Activated CD4-positive, alpha-beta memory T cell treated with anti-CD3 and anti-CD28 coated beads, Interleukin-2, amount 10 ng/mL, durations not matched to agents 7 days and 5 days (primary cell): Measurements from ENCODE around the gene WWC2. TPM values are rescaled to one million over a fixed set of nuclear protein-coding genes. Genes with fewer than 3 reads are reported as not detected.
A peak's percentile ranks its signal among the peaks of the same experiment; 100 is the strongest.
"Not testable (repeated sequence)": the region's sequence is repeated elsewhere in the genome, so short reads cannot be mapped to it uniquely, and the experiment has no call there.

Experiments used
- CTCF ChIA-PET: fragments of 350-600 bp; sonication (Branson Sonifier 250); formaldehyde crosslinking; loops from one replicate; lab custom pipeline; 2021; ENCODE audit warnings: antibody characterized with exemption, inconsistent platforms; lab: Charles Lee
- POLR2A ChIA-PET: fragments of 350-600 bp; sonication (Branson Sonifier 250); formaldehyde crosslinking; loops from one replicate; lab custom pipeline; 2021; ENCODE audit warnings: antibody characterized with exemption; lab: Charles Lee
- DNase-seq: peaks from one replicate; pipeline ENCODE4 v3.0.0-alpha.2; 2020
- H3K27ac Mint-ChIP-seq: one replicate; pipeline ENCODE4 v1.8.0; 2021; ENCODE audit warnings: mild to moderate bottlenecking, mixed read lengths
- H3K27me3 Mint-ChIP-seq: one replicate; pipeline ENCODE4 v1.8.0; 2021; ENCODE audit warnings: mixed read lengths
- H3K36me3 Mint-ChIP-seq: one replicate; pipeline ENCODE4 v1.8.0; 2021; ENCODE audit warnings: low read depth, mixed read lengths
- H3K4me1 Mint-ChIP-seq: one replicate; pipeline ENCODE4 v1.8.0; 2021; ENCODE audit warnings: mixed read lengths
- H3K4me3 Mint-ChIP-seq: one replicate; pipeline ENCODE4 v1.8.0; 2021; ENCODE audit warnings: mild to moderate bottlenecking, mixed read lengths
- H3K9me3 Mint-ChIP-seq: one replicate; pipeline ENCODE4 v1.8.0; 2021; ENCODE audit warnings: mixed read lengths
- total RNA-seq, 2 experiments: library from RNA; stranded (reverse); gene quantifications; one replicate each; pipeline ENCODE4 v1.2.3, GENCODE V29; 2021

WWC2 gene
- total RNA-seq, 2 experiments from 2014 or later, result 0.23 to 0.28 TPM

DNA sequence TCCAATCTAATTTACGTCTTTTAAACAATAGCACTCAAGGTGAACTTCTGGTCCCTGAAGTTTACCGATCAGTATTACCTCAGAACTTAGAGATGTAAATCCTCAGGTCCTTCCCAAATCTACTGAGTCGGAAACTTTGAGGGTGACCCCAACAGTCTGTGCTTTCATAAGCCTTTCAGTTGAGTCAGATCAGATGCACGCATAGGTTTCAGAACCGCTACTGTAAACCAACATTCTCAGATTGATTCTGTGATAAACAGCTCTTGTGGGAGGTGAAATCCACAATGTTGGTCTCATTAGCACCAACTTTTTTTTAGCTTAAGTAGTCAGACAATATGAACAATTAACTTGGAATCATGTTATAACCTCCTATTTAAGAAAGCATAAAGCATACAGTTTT, 86.0 kb downstream of the WWC2 start:
- Mint-ChIP-seq H3K4me3 (no peak overlapping the region), H3K4me1 (peaks cover 27% of the 10 kb centered on the region), H3K27me3 (peaks cover 54% of the 10 kb centered on the region), H3K27ac (no peak overlapping the region), H3K9me3 (no peaks in the 10 kb centered on the region), H3K36me3 (no peaks in the 10 kb centered on the region)
- peak; percentile 22 for DNase-seq
- CTCF ChIA-PET, result no interaction called here
- POLR2A ChIA-PET, result interaction anchor here (0.8 kb wide), 1 partner anchor 10 kb away, joined by 3 read pairs; no protein-coding TSS in a partner anchor

GRCh38 chr4:183185559-183185958, 86.5 kb downstream of the WWC2 start:
- H3K36me3 Mint-ChIP-seq, result no peaks in the 10 kb centered on the region
- no peaks in the 10 kb centered on the region for H3K9me3 Mint-ChIP-seq
- H3K27ac Mint-ChIP-seq, result no peak overlapping the region
- peaks cover 51% of the 10 kb centered on the region for H3K27me3 Mint-ChIP-seq
- CTCF ChIA-PET, result no interaction called here
- peaks cover 27% of the 10 kb centered on the region for H3K4me1 Mint-ChIP-seq
- no peak overlapping the region for H3K4me3 Mint-ChIP-seq
- POLR2A ChIA-PET, result interaction anchor here (0.8 kb wide), 1 partner anchor 9 kb away, joined by 3 read pairs; no protein-coding TSS in a partner anchor
- DNase-seq, result no peak

GRCh38 chr4:183186813-183187212, 87.8 kb downstream of the WWC2 start:
- Mint-ChIP-seq H3K27me3 (peaks cover 53% of the 10 kb centered on the region), H3K27ac (no peak overlapping the region), H3K4me1 (peaks cover 27% of the 10 kb centered on the region), H3K36me3 (no peaks in the 10 kb centered on the region), H3K4me3 (no peak overlapping the region), H3K9me3 (no peaks in the 10 kb centered on the region)
- CTCF ChIA-PET, result no interaction called here
- no peak for DNase-seq
- POLR2A ChIA-PET, result no interaction called here

GRCh38 chr4:183190900-183191527, 92.0 kb downstream of the WWC2 start:
- no peaks in the 10 kb centered on the region for H3K36me3 Mint-ChIP-seq
- peaks cover 55% of the 10 kb centered on the region for H3K27me3 Mint-ChIP-seq
- no peak overlapping the region for H3K4me3 Mint-ChIP-seq
- no peak for DNase-seq
- ChIA-PET POLR2A (no interaction called here), CTCF (no interaction called here)
- H3K4me1 Mint-ChIP-seq, result peaks cover 1% of the 10 kb centered on the region
- H3K9me3 Mint-ChIP-seq, result no peaks in the 10 kb centered on the region
- no peak overlapping the region for H3K27ac Mint-ChIP-seq

- DNase-seq, result no peak
- H3K4me3 Mint-ChIP-seq, result no peak overlapping the region
- no peak overlapping the region for H3K27ac Mint-ChIP-seq
- no peaks in the 10 kb centered on the region for H3K36me3 Mint-ChIP-seq
- no peaks in the 10 kb centered on the region for H3K9me3 Mint-ChIP-seq
- H3K27me3 Mint-ChIP-seq, result peaks cover 55% of the 10 kb centered on the region
- CTCF ChIA-PET, result no interaction called here
- H3K4me1 Mint-ChIP-seq, result no peaks in the 10 kb centered on the region
- POLR2A ChIA-PET, result no interaction called here
These were observed 92.6 kb downstream of the WWC2 start for GRCh38 chr4:183191630-183192029.

GRCh38 chr4:183192571-183192970, 93.5 kb downstream of the WWC2 start:
- no peaks in the 10 kb centered on the region for H3K4me1 Mint-ChIP-seq
- H3K27me3 Mint-ChIP-seq, result peaks cover 51% of the 10 kb centered on the region

DNA sequence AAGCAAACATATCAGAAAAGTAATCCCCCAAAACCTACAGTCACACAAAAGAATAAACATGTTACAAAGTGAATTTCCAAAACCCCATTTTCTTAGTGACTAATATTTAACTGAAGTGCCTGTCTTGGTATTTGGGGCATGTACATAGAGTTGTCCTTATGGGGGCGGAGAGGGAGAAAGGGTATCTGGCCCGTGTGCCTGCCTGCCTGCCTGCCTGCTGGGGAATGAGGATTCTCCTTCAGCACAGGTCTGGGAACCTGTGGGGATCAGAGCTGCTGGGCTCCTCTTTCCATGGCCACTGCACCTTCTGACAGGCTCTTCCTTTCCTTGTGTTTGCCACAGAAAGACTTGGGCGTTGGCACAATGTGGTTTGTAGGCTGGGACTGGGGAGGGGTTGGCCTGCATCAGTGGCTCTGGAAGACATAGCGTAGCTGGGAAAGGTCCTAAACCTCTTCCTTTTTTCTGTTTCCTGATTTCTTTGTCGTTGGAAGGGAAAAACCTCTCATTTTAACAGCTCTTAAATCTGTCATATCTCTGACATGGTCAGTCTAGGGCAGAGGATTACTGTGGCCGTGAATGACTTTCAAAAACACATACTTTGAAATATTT, 94.8 kb downstream of the WWC2 start:
- DNase-seq, CTCF ChIA-PET, H3K27ac Mint-ChIP-seq, H3K36me3 Mint-ChIP-seq, POLR2A ChIA-PET, H3K4me1 Mint-ChIP-seq, H3K4me3 Mint-ChIP-seq, H3K9me3 Mint-ChIP-seq: not testable (repeated sequence)
- H3K27me3 Mint-ChIP-seq, result peaks cover 48% of the 10 kb centered on the region

More at GRCh38 chr4:183192571-183192970, 93.5 kb downstream of the WWC2 start:
- no peak overlapping the region for H3K4me3 Mint-ChIP-seq
- no peaks in the 10 kb centered on the region for H3K36me3 Mint-ChIP-seq
- H3K27ac Mint-ChIP-seq, result no peak overlapping the region
- POLR2A ChIA-PET, result no interaction called here
- no peaks in the 10 kb centered on the region for H3K9me3 Mint-ChIP-seq
- no peak for DNase-seq
- CTCF ChIA-PET, result no interaction called here

DNA sequence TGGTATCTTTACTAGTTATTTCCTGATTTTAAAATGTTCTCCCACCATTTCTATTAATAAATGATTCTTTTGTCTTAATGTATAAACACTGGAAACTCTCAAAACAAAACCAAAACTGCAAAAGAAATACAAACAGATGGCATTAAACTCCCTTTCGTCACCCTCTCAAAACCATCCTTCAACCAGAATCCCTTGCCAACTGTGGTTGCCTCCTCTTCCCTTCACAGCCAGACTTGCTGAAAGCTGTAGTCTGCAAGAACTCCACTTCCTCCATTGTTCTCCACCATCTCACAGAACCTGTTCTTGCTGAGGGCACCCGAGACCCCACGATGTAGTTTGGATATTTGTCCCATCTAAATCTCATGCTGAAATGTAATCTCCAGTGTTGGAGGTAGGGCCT, 96.5 kb downstream of the WWC2 start:
- H3K27me3 Mint-ChIP-seq, result peaks cover 42% of the 10 kb centered on the region
- ChIA-PET POLR2A (interaction anchor here (1.4 kb wide), 1 partner anchor 10 kb away, joined by 3 read pairs; no protein-coding TSS in a partner anchor), CTCF (no interaction called here)

GRCh38 chr4:183197140-183197539, 98.1 kb downstream of the WWC2 start:
- no peaks in the 10 kb centered on the region for H3K9me3 Mint-ChIP-seq
- CTCF ChIA-PET, result no interaction called here
- H3K27me3 Mint-ChIP-seq, result peaks cover 36% of the 10 kb centered on the region
- H3K4me1 Mint-ChIP-seq, result no peaks in the 10 kb centered on the region
- no peaks in the 10 kb centered on the region for H3K36me3 Mint-ChIP-seq
- POLR2A ChIA-PET, result no interaction called here
- no peak overlapping the region for H3K4me3 Mint-ChIP-seq
- no peak for DNase-seq
- H3K27ac Mint-ChIP-seq, result no peak overlapping the region

More for the DNA sequence above, 96.5 kb downstream of the WWC2 start:
- DNase-seq, result no peak
- H3K4me3 Mint-ChIP-seq, result no peak overlapping the region
- H3K9me3 Mint-ChIP-seq, result no peaks in the 10 kb centered on the region
- H3K36me3 Mint-ChIP-seq, result no peaks in the 10 kb centered on the region
- H3K27ac Mint-ChIP-seq, result no peak overlapping the region
- H3K4me1 Mint-ChIP-seq, result no peaks in the 10 kb centered on the region

GRCh38 chr4:183200453-183200852, 101.4 kb downstream of the WWC2 start:
- ChIA-PET CTCF (no interaction called here), POLR2A (no interaction called here)
- H3K36me3 Mint-ChIP-seq, result no peaks in the 10 kb centered on the region
- H3K9me3 Mint-ChIP-seq, result no peaks in the 10 kb centered on the region
- no peaks in the 10 kb centered on the region for H3K4me1 Mint-ChIP-seq
- H3K4me3 Mint-ChIP-seq, result no peak overlapping the region
- DNase-seq, result no peak
- peaks cover 22% of the 10 kb centered on the region for H3K27me3 Mint-ChIP-seq
- no peak overlapping the region for H3K27ac Mint-ChIP-seq

DNA sequence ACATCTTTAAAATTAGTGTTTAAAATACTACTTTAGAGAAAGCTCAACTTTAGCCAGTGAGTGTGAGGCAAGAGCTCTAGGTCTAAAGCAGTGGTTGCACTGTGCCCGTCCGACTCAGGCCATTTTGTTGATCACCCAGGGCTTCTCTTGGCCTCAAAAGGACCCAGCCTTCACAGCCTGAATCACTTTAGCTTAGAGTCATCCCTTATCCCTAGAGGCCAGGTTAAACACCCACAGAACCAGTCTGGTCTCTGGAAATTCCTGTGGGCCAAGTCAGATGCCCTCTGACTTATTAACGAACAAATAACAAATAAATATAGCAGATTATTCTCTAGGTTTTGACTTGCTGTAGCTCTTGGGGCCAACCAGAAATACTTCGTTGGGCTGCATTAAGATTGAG, 102.3 kb downstream of the WWC2 start:
- Mint-ChIP-seq H3K27me3 (peaks cover 15% of the 10 kb centered on the region), H3K27ac (no peak overlapping the region), H3K36me3 (no peaks in the 10 kb centered on the region), H3K4me1 (no peaks in the 10 kb centered on the region), H3K9me3 (no peaks in the 10 kb centered on the region), H3K4me3 (no peak overlapping the region)
- CTCF ChIA-PET, result no interaction called here
- no peak for DNase-seq
- POLR2A ChIA-PET, result no interaction called here

GRCh38 chr4:183202523-183202922, 103.5 kb downstream of the WWC2 start:
- H3K27me3 Mint-ChIP-seq, result peaks cover 14% of the 10 kb centered on the region
- no peak overlapping the region for H3K27ac Mint-ChIP-seq
- ChIA-PET POLR2A (no interaction called here), CTCF (no interaction called here)
- no peak overlapping the region for H3K4me3 Mint-ChIP-seq
- H3K4me1 Mint-ChIP-seq, result no peaks in the 10 kb centered on the region
- H3K36me3 Mint-ChIP-seq, result no peaks in the 10 kb centered on the region
- DNase-seq, result no peak
- no peaks in the 10 kb centered on the region for H3K9me3 Mint-ChIP-seq

- ChIA-PET POLR2A (no interaction called here), CTCF (no interaction called here)
- no peak for DNase-seq
- Mint-ChIP-seq H3K4me1 (no peaks in the 10 kb centered on the region), H3K27ac (no peak overlapping the region), H3K27me3 (peaks cover 16% of the 10 kb centered on the region), H3K9me3 (no peaks in the 10 kb centered on the region), H3K36me3 (no peaks in the 10 kb centered on the region), H3K4me3 (no peak overlapping the region)
These were observed 105.7 kb downstream of the WWC2 start for GRCh38 chr4:183204793-183205192.

- CTCF ChIA-PET, result no interaction called here
- no peak for DNase-seq
- no peaks in the 10 kb centered on the region for H3K9me3 Mint-ChIP-seq
- peaks cover 14% of the 10 kb centered on the region for H3K27me3 Mint-ChIP-seq
- POLR2A ChIA-PET, result no interaction called here
- H3K36me3 Mint-ChIP-seq, result no peaks in the 10 kb centered on the region
- no peak overlapping the region for H3K4me3 Mint-ChIP-seq
- H3K27ac Mint-ChIP-seq, result no peak overlapping the region
- no peaks in the 10 kb centered on the region for H3K4me1 Mint-ChIP-seq
These were observed 106.1 kb downstream of the WWC2 start for GRCh38 chr4:183205193-183205592.
